ENCODE measurements around the gene KHDC1. TPM values are rescaled to one million over a fixed set of nuclear protein-coding genes. Genes with fewer than 3 reads are reported as not detected.
"Not testable (repeated sequence)": the region's sequence is repeated elsewhere in the genome, so short reads cannot be mapped to it uniquely, and the experiment has no call there.

The KHDC1 gene
- total and polyA plus RNA-seq, 2 of the 8 experiments (the other 6 are each of a cell fraction or from before 2014, with no cell fraction given): 4.3 to 7.3 TPM

GRCh38 chr6:73303773-73304172, 40.8 kb upstream of the KHDC1 start:
- POLR2A ChIA-PET (ENCODE audit: partially characterized antibody): not testable (repeated sequence)

More at GRCh38 chr6:73303773-73304172, 40.8 kb upstream of the KHDC1 start:
- CTCF ChIA-PET (ENCODE audit: partially characterized antibody): interaction anchor here (0.7 to 1.2 kb wide), 3 partner anchors 23 to 85 kb away, joined by 3 read pairs; no protein-coding TSS in a partner anchor
- not testable (repeated sequence) for H3K4me2 ChIP-seq (ENCODE audit: insufficient read depth in 1 of 2, low read depth in 2 of 2, low read length in 2 of 2); DNase-seq (ENCODE audit: low read depth in 1 of 2, low spot score in 2 of 2); H3K56ac ChIP-seq (replicated peaks; ENCODE audit: insufficient read length, low read depth, low read length); H3K4ac ChIP-seq (replicated peaks; ENCODE audit: insufficient read length, low read depth, low read length); H3K36me3 ChIP-seq (ENCODE audit: control insufficient read depth in 2 of 4, insufficient read depth in 4 of 4, low read length in 3 of 4); H2BK15ac ChIP-seq (ENCODE audit: low read length); H3K79me1 ChIP-seq (ENCODE audit: low read depth, low read length); H2AK5ac ChIP-seq (ENCODE audit: low read depth, low read length); H3K9me3 ChIP-seq (ENCODE audit: insufficient read depth in 2 of 2, low read depth in 1 of 2, low read length in 1 of 2); H3K23ac ChIP-seq (ENCODE audit: insufficient read length); H4K20me1 ChIP-seq (replicated peaks in 1 of 2; ENCODE audit: control insufficient read depth in 1 of 2, insufficient read depth in 2 of 2, low read length in 2 of 2); H2BK12ac ChIP-seq (ENCODE audit: low read depth, low read length); H2BK120ac ChIP-seq (replicated peaks; ENCODE audit: low read depth, low read length); H3K18ac ChIP-seq (ENCODE audit: extremely low read depth, low read length); H2AFZ ChIP-seq (ENCODE audit: low read length); H3K79me2 ChIP-seq (ENCODE audit: control insufficient read depth in 1 of 2, insufficient read depth in 2 of 2, low read length in 2 of 2); H3K27ac ChIP-seq (ENCODE audit: low read depth, low read length); H4K8ac ChIP-seq (ENCODE audit: extremely low read depth, insufficient read depth, low read length); H2BK20ac ChIP-seq (ENCODE audit: low read length); H3K23me2 ChIP-seq (ENCODE audit: low read depth, low read length); H3K9ac ChIP-seq (replicated peaks in 1 of 4; ENCODE audit: extremely low read depth in 1 of 4, low read depth in 3 of 4, low read length in 3 of 4); H2BK5ac ChIP-seq (ENCODE audit: low read depth, low read length); H4K5ac ChIP-seq (ENCODE audit: insufficient read length, low read depth, low read length); H3K4me3 ChIP-seq (ENCODE audit: extremely low read depth in 1 of 4, insufficient read depth in 2 of 4, low read depth in 3 of 4, low read length in 4 of 4); FAIRE-seq; H4K91ac ChIP-seq (replicated peaks; ENCODE audit: insufficient read length, low read length); H3K14ac ChIP-seq (ENCODE audit: insufficient read length); H3K4me1 ChIP-seq (replicated peaks in 1 of 4; ENCODE audit: control insufficient read depth in 3 of 4, insufficient read depth in 4 of 4, low read length in 3 of 4); H3K27me3 ChIP-seq (replicated peaks in 1 of 4; ENCODE audit: control insufficient read depth in 3 of 4, extremely low read depth in 1 of 4, insufficient read depth in 3 of 4, low read length in 3 of 4)
- 79% methylated on average over 7 of the region's 7 CpGs; no CpG with 5 or more reads in 1 of the 2 experiments for WGBS, 2 experiments (ENCODE audit: extremely low coverage in 1 of 2, insufficient coverage in 1 of 2, insufficient read length in 1 of 2, insufficient replicate concordance in 2 of 2, low coverage in 1 of 2, low lambda C conversion rate in 2 of 2, missing lambda C conversion rate in 1 of 2)

Data from H1 (cell line).